Brain microvascular endothelial cell (primary cell): ENCODE data around the gene ZSWIM3.

Source experiments
- DNase-seq: peaks from one replicate; pipeline ENCODE4 v3.0.0-alpha.2; 2020
- H3K27ac ChIP-seq: fragments of 250-450 bp; sonication (Bioruptor Pico); 2 replicates; pipeline ENCODE4 v1.5.1; 2020; ENCODE audit warnings: mild to moderate bottlenecking, moderate library complexity
- H3K27me3 ChIP-seq: fragments of 250-450 bp; sonication (Bioruptor Pico); replicated peaks from 2 replicates; pipeline ENCODE4 v1.5.1; 2020; ENCODE audit warnings: mild to moderate bottlenecking
- H3K36me3 ChIP-seq: fragments of 250-450 bp; sonication (Bioruptor Pico); replicated peaks from 2 replicates; pipeline ENCODE4 v1.5.1; 2020; ENCODE audit warnings: mild to moderate bottlenecking
- H3K4me3 ChIP-seq: 2 replicates; pipeline ENCODE4 v1.5.1; 2011; ENCODE audit warnings: low read depth, mild to moderate bottlenecking, control low read depth, low read length, moderate library complexity
- CTCF ChIP-seq: IDR thresholded peaks from 2 replicates; pipeline ENCODE4 v1.5.1; 2011; ENCODE audit warnings: low read depth, mild to moderate bottlenecking, moderate library complexity, low read length, control low read depth, inconsistent platforms; ENCODE audit errors: missing control alignments
- in situ Hi-C: cut with HindIII; loops from 2 replicates; pipeline ENCODE4 v1.10.0; 2017; ENCODE audit warnings: low sequenced_read_pairs, low pct_ligation_motif_present

ZSWIM3 gene

GRCh38 chr20:45874576-45874975 lies 17.2 kb downstream of the ZSWIM3 start:
- no peaks in the 10 kb centered on the region for H3K36me3 ChIP-seq
- no peak for TF ChIP-seq CTCF
- no peaks in the 10 kb centered on the region for H3K27me3 ChIP-seq
- in situ Hi-C loops: no loop called here
- no peak overlapping the region for H3K4me3 ChIP-seq
- DNase-seq: no peak
- H3K27ac ChIP-seq: no peak overlapping the region

GRCh38 chr20:45878076-45878761 lies 20.8 kb downstream of the ZSWIM3 start:
- TF ChIP-seq CTCF: no peak
- Histone ChIP-seq H3K27me3 (no peaks in the 10 kb centered on the region), H3K36me3 (peaks cover 4% of the 10 kb centered on the region), H3K4me3 (no peak overlapping the region), H3K27ac (no peak overlapping the region)
- in situ Hi-C loops: no loop called here
- no peak for DNase-seq

GRCh38 chr20:45880988-45881788 lies 23.8 kb downstream of the ZSWIM3 start, which contains the start of gene ZSWIM1:
ZSWIM1 (plus strand) TSS chr20:45881227; CDS start chr20:45882593, 1,366 bp downstream.
- no peak for TF ChIP-seq CTCF
- in situ Hi-C loops: no loop called here
- H3K27me3 ChIP-seq: no peaks in the 10 kb centered on the region
- peak within 1 kb of the TSS; percentile 97 for H3K4me3 ChIP-seq
- H3K27ac ChIP-seq: peak within 1 kb of the TSS; percentile 63
- H3K36me3 ChIP-seq: peaks cover 12% of the 10 kb centered on the region
- DNase-seq: peak; percentile 99

- TF ChIP-seq CTCF: no peak
- in situ Hi-C loops: no loop called here
- Histone ChIP-seq H3K4me3 (no peak overlapping the region), H3K27me3 (no peaks in the 10 kb centered on the region), H3K36me3 (peaks cover 12% of the 10 kb centered on the region), H3K27ac (no peak overlapping the region)
- no peak for DNase-seq
Measured at GRCh38 chr20:45882469-45883099, 25.2 kb downstream of the ZSWIM3 start.

GRCh38 chr20:45883100-45883469 lies 25.7 kb downstream of the ZSWIM3 start:
- H3K27me3 ChIP-seq: no peaks in the 10 kb centered on the region
- no peak for TF ChIP-seq CTCF
- no peak for DNase-seq
- in situ Hi-C loops: no loop called here
- H3K36me3 ChIP-seq: peaks cover 12% of the 10 kb centered on the region
- H3K27ac ChIP-seq: no peak overlapping the region
- H3K4me3 ChIP-seq: no peak overlapping the region
